SK-N-MC (cell line): ENCODE data around the gene DUSP1.

Experiments used
- EZH2 ChIP-seq: fragments of 200-600 bp; sonication (generic); IDR thresholded peaks from one replicate; pipeline ENCODE4 v1.6.1; 2017; ENCODE audit warnings: antibody characterized with exemption
- POLR2AphosphoS5 ChIP-seq: IDR thresholded peaks from 2 replicates; pipeline ENCODE4 v1.6.1; 2012; ENCODE audit warnings: mild to moderate bottlenecking, low read depth, low read length, borderline replicate concordance

DNA sequence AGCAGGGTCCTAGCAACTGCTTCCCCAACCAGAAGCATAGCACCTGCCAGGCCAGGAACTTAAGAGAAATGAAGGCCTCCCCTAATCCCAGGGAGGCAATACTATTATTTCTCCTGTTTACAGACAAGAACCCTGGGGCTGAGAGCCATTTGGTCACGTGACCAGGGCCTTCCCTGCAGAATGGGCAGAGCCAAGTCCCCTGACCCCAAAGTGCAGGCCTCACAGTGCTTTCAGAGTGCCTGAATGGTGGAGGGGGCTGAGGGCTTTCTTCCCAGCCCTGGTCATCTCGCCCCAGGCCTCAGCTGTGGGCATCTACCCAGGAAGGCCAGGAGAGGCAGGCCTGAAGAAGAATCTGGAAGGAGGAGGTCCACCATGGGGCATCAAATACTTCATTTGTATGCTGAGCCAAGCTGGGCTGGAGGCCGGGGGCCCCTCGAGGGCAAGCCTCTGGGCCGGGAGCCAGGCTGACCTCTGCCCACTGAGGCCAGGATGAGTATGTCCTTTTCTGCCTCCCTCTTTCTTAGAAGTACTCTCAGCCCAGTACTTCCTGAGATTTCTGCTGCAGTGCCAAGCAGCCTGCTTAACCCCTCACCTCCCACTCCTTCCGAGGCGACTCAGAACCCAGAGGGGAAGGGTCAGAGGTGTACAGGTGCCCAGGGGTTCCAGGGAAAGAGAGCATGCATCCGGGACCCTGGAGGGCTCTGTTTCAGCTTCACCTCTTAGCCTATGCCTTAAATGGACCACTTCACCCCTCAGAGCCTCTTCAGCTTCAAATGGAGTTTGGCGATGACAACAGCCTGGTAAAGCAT is 18.9 kb upstream of the DUSP1 start:
- TF ChIP-seq POLR2AphosphoS5: no peak
- no peak for TF ChIP-seq EZH2
